Measurements from ENCODE around the gene MRPL34.

The MRPL34 gene

DNA sequence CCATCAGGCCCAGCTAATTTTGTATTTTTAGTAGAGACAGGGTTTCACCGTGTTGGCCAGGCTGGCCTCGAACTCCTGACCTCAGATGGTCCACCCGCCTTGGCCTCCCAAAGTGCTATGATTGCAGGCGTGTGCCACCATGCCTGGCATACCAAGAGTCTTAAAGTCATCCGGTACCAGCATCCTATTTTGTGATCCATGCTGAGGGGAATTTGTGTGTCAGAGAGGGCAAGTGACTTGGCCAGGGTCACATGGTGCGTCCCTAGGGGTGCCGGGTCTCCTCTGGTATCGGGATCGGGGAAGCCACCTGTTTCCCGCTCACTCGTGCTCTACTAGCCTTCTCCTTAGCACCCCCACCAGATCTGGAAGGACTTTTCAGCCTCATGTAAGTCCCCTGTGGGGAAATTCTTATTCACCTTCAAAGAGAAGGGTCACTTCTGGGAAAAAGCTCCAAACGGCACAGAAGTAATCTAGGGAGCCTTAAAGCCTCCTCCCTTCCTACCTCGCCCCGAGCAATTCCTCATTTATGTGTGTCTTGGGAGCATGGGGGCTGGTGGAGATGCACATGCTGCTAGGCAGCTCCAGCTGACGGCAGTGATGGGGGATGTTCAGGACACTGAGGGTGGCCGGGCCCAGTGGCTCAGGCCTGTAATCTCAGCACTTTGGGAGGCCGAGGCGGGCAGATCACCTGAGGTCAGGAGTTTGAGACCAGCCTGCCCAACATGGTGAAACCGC lies 30.1 kb upstream of the MRPL34 start:
- TF ChIP-seq, protein P1, sequence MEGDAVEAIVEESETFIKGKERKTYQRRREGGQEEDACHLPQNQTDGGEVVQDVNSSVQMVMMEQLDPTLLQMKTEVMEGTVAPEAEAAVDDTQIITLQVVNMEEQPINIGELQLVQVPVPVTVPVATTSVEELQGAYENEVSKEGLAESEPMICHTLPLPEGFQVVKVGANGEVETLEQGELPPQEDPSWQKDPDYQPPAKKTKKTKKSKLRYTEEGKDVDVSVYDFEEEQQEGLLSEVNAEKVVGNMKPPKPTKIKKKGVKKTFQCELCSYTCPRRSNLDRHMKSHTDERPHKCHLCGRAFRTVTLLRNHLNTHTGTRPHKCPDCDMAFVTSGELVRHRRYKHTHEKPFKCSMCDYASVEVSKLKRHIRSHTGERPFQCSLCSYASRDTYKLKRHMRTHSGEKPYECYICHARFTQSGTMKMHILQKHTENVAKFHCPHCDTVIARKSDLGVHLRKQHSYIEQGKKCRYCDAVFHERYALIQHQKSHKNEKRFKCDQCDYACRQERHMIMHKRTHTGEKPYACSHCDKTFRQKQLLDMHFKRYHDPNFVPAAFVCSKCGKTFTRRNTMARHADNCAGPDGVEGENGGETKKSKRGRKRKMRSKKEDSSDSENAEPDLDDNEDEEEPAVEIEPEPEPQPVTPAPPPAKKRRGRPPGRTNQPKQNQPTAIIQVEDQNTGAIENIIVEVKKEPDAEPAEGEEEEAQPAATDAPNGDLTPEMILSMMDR (IDR thresholded peaks at IDR 0.05; ENCODE audit: low read depth, low read length, missing control alignments) = no peak
- no peak overlapping the region for H3K4me3 ChIP-seq (ENCODE audit: low read depth, low read length)
- in situ Hi-C loops (cut with HindIII; ENCODE audit: low sequenced_read_pairs) = no loop called here
- DNase-seq (ENCODE audit: low read depth) = no peak

- TF ChIP-seq, protein P1 (IDR thresholded peaks at IDR 0.05; ENCODE audit: low read depth, low read length, missing control alignments) = no peak
- DNase-seq (ENCODE audit: low read depth) = no peak
- in situ Hi-C loops (cut with HindIII; ENCODE audit: low sequenced_read_pairs) = no loop called here
- H3K4me3 ChIP-seq (ENCODE audit: low read depth, low read length) = no peak overlapping the region
Observed at GRCh38 chr19:17279436-17279835, 26.2 kb upstream of the MRPL34 start.

- in situ Hi-C loops (cut with HindIII; ENCODE audit: low sequenced_read_pairs) = no loop called here
- DNase-seq (ENCODE audit: low read depth) = no peak
- H3K4me3 ChIP-seq (ENCODE audit: low read depth, low read length) = peak within 1 kb of the TSS; percentile 33
- TF ChIP-seq, protein P1 (IDR thresholded peaks at IDR 0.05; ENCODE audit: low read depth, low read length, missing control alignments) = no peak
Observed at GRCh38 chr19:17281391-17282304, 24.0 kb upstream of the MRPL34 start, which contains the start of gene ANKLE1. Gene ANKLE1 (plus strand): TSS chr19:17281901. CDS start chr19:17281921, 20 bp downstream.

GRCh38 chr19:17282488-17283125 lies 23.1 kb upstream of the MRPL34 start:
- peak overlapping the region; percentile 27 for H3K4me3 ChIP-seq (ENCODE audit: low read depth, low read length)
- peak; percentile 18 for DNase-seq (ENCODE audit: low read depth)
- in situ Hi-C loops (cut with HindIII; ENCODE audit: low sequenced_read_pairs) = no loop called here
- TF ChIP-seq, protein P1 (IDR thresholded peaks at IDR 0.05; ENCODE audit: low read depth, low read length, missing control alignments) = peak; percentile 88

- H3K4me3 ChIP-seq (ENCODE audit: low read depth, low read length) = no peak overlapping the region
- DNase-seq (ENCODE audit: low read depth) = no peak
- in situ Hi-C loops (cut with HindIII; ENCODE audit: low sequenced_read_pairs) = no loop called here
- TF ChIP-seq, protein P1 (IDR thresholded peaks at IDR 0.05; ENCODE audit: low read depth, low read length, missing control alignments) = no peak
Observed at GRCh38 chr19:17283504-17283996, 22.1 kb upstream of the MRPL34 start.

Data from astrocyte of the cerebellum (primary cell).